Mesendoderm (in vitro differentiated cells): ENCODE data around the gene TEX35.

Experiments used
- DNase-seq: peaks from one replicate; pipeline ENCODE4 v3.0.0; 2013
- H2AK5ac ChIP-seq: 2 replicates; pipeline ENCODE4 v1.6.1; 2013; ENCODE audit warnings: low read length, inconsistent platforms
- H2BK120ac ChIP-seq: 2 replicates; pipeline ENCODE4 v1.6.1; 2013; ENCODE audit warnings: low read depth, mild to moderate bottlenecking, low read length, moderate library complexity, mixed read lengths
- H2BK15ac ChIP-seq: replicated peaks from 2 replicates; pipeline ENCODE4 v1.6.1; 2013; ENCODE audit warnings: low read depth, mild to moderate bottlenecking, moderate library complexity
- H2BK5ac ChIP-seq: 2 replicates; pipeline ENCODE4 v1.6.1; 2013; ENCODE audit warnings: low read length, inconsistent platforms
- H3K18ac ChIP-seq: 2 replicates; pipeline ENCODE4 v1.6.1; 2013; ENCODE audit warnings: mild to moderate bottlenecking, low read length, mixed read lengths
- H3K23ac ChIP-seq: one replicate; pipeline ENCODE4 v1.6.1; 2013; ENCODE audit warnings: low read length
- H3K27ac ChIP-seq: 2 replicates; pipeline ENCODE4 v1.5.1; 2013; ENCODE audit warnings: low read depth, mild to moderate bottlenecking, inconsistent platforms, low read length, moderate library complexity
- H3K27me3 ChIP-seq: 2 replicates; pipeline ENCODE4 v1.6.1; 2013; ENCODE audit warnings: low read length, control low read depth, mild to moderate bottlenecking, inconsistent platforms; ENCODE audit not compliant: insufficient read depth, poor library complexity
- H3K36me3 ChIP-seq: 2 replicates; pipeline ENCODE4 v1.6.1; 2013; ENCODE audit warnings: low read length, inconsistent platforms; ENCODE audit not compliant: control insufficient read depth, insufficient read depth
- H3K4ac ChIP-seq: one replicate; pipeline ENCODE4 v1.6.1; 2013; ENCODE audit warnings: low read depth, mild to moderate bottlenecking, low read length, moderate library complexity
- H3K4me1 ChIP-seq: 2 replicates; pipeline ENCODE4 v1.6.1; 2013; ENCODE audit warnings: low read depth, low read length, inconsistent platforms; ENCODE audit not compliant: control insufficient read depth
- H3K4me2 ChIP-seq: 2 replicates; pipeline ENCODE4 v1.6.1; 2013; ENCODE audit warnings: low read length
- H3K4me3 ChIP-seq: 2 replicates; pipeline ENCODE4 v1.5.1; 2013; ENCODE audit warnings: mild to moderate bottlenecking, low read length
- H3K56ac ChIP-seq: one replicate; pipeline ENCODE4 v1.6.1; 2013; ENCODE audit warnings: low read length
- H3K79me1 ChIP-seq: 2 replicates; pipeline ENCODE4 v1.6.1; 2013; ENCODE audit warnings: low read length, inconsistent platforms
- H3K79me2 ChIP-seq: 2 replicates; pipeline ENCODE4 v1.6.1; 2013; ENCODE audit warnings: mild to moderate bottlenecking, low read length; ENCODE audit not compliant: control insufficient read depth, insufficient read depth
- H3K9ac ChIP-seq: 2 replicates; pipeline ENCODE4 v1.6.1; 2013; ENCODE audit warnings: low read length, inconsistent platforms
- H4K5ac ChIP-seq: one replicate; pipeline ENCODE4 v1.6.1; 2013; ENCODE audit warnings: low read length
- H4K8ac ChIP-seq: one replicate; pipeline ENCODE4 v1.6.1; 2013; ENCODE audit warnings: low read depth, mild to moderate bottlenecking, control low read depth, low read length, moderate library complexity
- WGBS: extraction: QIAGEN DNeasy Blood & Tissue Kit; methylation state at CpG from one replicate; pipeline ENCODE4 v1.1.7; 2013; ENCODE audit warnings: low lambda C conversion rate, missing lambda C conversion rate; ENCODE audit not compliant: insufficient coverage; ENCODE audit errors: extremely low coverage; 5-methylcytosine and 5-hydroxymethylcytosine counted together

TEX35 gene

DNA sequence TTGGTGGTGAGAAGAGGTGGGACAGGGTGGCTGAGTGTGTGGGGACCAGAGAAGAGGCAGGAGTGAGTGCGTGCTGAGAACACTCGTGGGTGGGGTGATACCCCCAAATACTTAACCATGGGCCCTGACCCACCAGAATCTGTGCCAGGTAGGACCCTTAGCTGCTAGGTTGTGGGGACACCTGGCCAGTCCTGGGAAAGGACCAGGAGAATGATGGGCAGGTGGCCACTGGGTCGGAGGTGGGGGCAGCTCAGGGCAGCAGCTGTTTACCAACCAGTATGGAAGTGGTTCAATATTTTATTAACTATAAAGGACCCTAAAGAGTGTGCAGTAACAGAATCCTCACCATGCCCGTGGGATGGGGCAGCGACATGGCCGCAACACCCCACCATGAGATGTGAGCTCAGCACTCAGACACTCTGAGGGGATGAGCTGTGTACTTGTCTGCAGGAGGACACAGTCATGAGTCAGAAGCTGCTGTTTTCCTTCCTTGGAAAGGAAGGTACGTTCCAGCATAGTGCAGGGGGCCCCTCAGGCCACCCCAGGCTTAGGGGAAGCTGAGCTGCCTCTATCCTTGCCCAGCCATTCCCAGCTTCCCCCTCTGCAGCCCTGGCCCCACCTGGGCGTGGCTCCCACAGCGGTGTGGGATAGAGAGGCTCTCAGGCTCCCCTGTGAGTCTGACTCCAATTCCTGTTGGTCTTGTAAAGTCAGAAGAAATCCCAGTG lies 25.4 kb downstream of the TEX35 start:
- no peaks in the 10 kb centered on the region for H3K36me3 ChIP-seq
- no peak overlapping the region for H3K27ac ChIP-seq
- no peak overlapping the region for H3K9ac ChIP-seq
- H3K18ac ChIP-seq: no peak overlapping the region
- WGBS: no CpG with 5 or more reads among the region's 9 CpGs
- no peak overlapping the region for H2AK5ac ChIP-seq
- H4K8ac ChIP-seq: no peak overlapping the region
- H3K79me2 ChIP-seq: no peaks in the 10 kb centered on the region
- H3K4me3 ChIP-seq: no peak overlapping the region
- no peak overlapping the region for H3K56ac ChIP-seq
- H2BK15ac ChIP-seq: no peak overlapping the region
- H3K79me1 ChIP-seq: no peaks in the 10 kb centered on the region
- H3K4me2 ChIP-seq: no peak overlapping the region
- no peak overlapping the region for H2BK120ac ChIP-seq
- H4K5ac ChIP-seq: no peak overlapping the region
- H3K23ac ChIP-seq: no peak overlapping the region
- peaks cover 4% of the 10 kb centered on the region for H3K4me1 ChIP-seq
- H2BK5ac ChIP-seq: no peak overlapping the region
- no peaks in the 10 kb centered on the region for H3K27me3 ChIP-seq
- no peak for DNase-seq
- H3K4ac ChIP-seq: no peak overlapping the region

DNA sequence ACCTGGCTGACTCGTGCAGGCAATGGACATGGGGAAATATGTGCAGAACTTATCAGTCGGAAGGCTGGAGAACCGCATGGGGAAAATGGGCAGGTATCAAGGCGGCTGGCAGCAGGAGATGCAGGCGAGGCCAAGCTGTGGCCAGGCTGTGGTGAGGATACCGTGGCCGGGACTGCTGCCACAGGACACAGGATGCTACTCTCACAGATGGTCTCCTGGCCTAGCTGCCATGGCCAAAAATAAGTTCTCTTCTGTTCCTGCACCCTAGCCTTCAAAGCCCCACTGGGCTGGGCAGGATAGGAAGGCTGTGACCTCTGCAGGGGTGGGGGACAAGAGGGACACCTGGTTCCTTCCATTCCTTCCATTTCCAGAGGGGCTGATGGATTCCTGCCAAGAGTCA lies 26.4 kb downstream of the TEX35 start:
- Histone ChIP-seq H3K79me1 (no peaks in the 10 kb centered on the region), H3K4me1 (peaks cover 5% of the 10 kb centered on the region), H4K8ac (no peak overlapping the region), H3K79me2 (no peaks in the 10 kb centered on the region), H3K4ac (no peak overlapping the region), H4K5ac (no peak overlapping the region), H3K56ac (no peak overlapping the region), H3K4me2 (no peak overlapping the region), H3K23ac (no peak overlapping the region), H2AK5ac (no peak overlapping the region), H3K27ac (no peak overlapping the region), H3K36me3 (no peaks in the 10 kb centered on the region), H2BK15ac (no peak overlapping the region), H3K18ac (no peak overlapping the region), H3K9ac (no peak overlapping the region), H3K27me3 (no peaks in the 10 kb centered on the region), H2BK120ac (no peak overlapping the region), H3K4me3 (no peak overlapping the region), H2BK5ac (no peak overlapping the region)
- DNase-seq: no peak
- WGBS: no CpG with 5 or more reads among the region's 7 CpGs

DNA sequence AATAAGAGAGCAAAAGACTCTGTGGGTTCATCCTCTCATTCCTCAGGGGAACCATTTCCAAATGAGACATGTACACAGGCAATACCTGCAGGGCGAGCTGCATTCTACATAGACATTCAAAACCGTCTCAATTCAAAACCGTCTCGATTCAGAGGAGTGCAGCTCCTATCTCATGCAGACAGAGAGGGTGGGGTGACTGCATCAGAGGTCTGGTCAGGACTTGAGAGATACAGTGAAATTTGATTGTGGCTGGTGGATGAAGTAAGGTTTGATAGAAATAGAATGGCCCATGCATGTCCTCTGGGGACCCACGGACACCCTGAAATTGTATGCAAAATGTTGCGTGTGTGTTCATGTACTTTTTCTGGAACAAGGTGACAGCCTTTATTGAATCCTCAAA lies 27.3 kb downstream of the TEX35 start:
- Histone ChIP-seq H3K79me1 (no peaks in the 10 kb centered on the region), H3K9ac (no peak overlapping the region), H3K79me2 (no peaks in the 10 kb centered on the region), H3K56ac (no peak overlapping the region), H3K4me1 (peaks cover 5% of the 10 kb centered on the region), H3K18ac (no peak overlapping the region), H3K27ac (no peak overlapping the region), H3K36me3 (no peaks in the 10 kb centered on the region), H3K4me3 (no peak overlapping the region), H3K27me3 (no peaks in the 10 kb centered on the region), H3K23ac (no peak overlapping the region), H3K4me2 (no peak overlapping the region), H2BK15ac (no peak overlapping the region), H2BK120ac (no peak overlapping the region), H2BK5ac (no peak overlapping the region), H3K4ac (no peak overlapping the region), H4K5ac (no peak overlapping the region), H4K8ac (no peak overlapping the region), H2AK5ac (no peak overlapping the region)
- DNase-seq: no peak
- WGBS: no CpG with 5 or more reads among the region's 6 CpGs

GRCh38 chr1:178540646-178541045 lies 27.7 kb downstream of the TEX35 start:
- no CpG with 5 or more reads among the region's 7 CpGs for WGBS
- H2BK15ac ChIP-seq: no peak overlapping the region
- no peak overlapping the region for H2AK5ac ChIP-seq
- no peaks in the 10 kb centered on the region for H3K27me3 ChIP-seq
- no peak overlapping the region for H3K56ac ChIP-seq
- no peak overlapping the region for H3K18ac ChIP-seq
- no peak overlapping the region for H2BK120ac ChIP-seq
- no peaks in the 10 kb centered on the region for H3K79me2 ChIP-seq
- DNase-seq: no peak
- H3K9ac ChIP-seq: no peak overlapping the region
- H3K27ac ChIP-seq: no peak overlapping the region
- no peaks in the 10 kb centered on the region for H3K79me1 ChIP-seq
- no peak overlapping the region for H3K4me2 ChIP-seq
- peaks cover under 1% of the 10 kb centered on the region for H3K36me3 ChIP-seq
- H4K5ac ChIP-seq: no peak overlapping the region
- peaks cover 5% of the 10 kb centered on the region for H3K4me1 ChIP-seq
- no peak overlapping the region for H3K4me3 ChIP-seq
- no peak overlapping the region for H3K4ac ChIP-seq
- H2BK5ac ChIP-seq: no peak overlapping the region
- no peak overlapping the region for H3K23ac ChIP-seq
- H4K8ac ChIP-seq: no peak overlapping the region

GRCh38 chr1:178541379-178541778 lies 28.5 kb downstream of the TEX35 start:
- Histone ChIP-seq H3K4me1 (peaks cover 5% of the 10 kb centered on the region), H2AK5ac (no peak overlapping the region), H3K27me3 (no peaks in the 10 kb centered on the region), H4K8ac (no peak overlapping the region), H2BK120ac (no peak overlapping the region), H3K79me1 (no peaks in the 10 kb centered on the region), H3K56ac (peak overlapping the region; percentile 96), H3K27ac (no peak overlapping the region), H3K79me2 (no peaks in the 10 kb centered on the region), H2BK15ac (no peak overlapping the region), H3K36me3 (peaks cover 1% of the 10 kb centered on the region), H2BK5ac (no peak overlapping the region), H3K4ac (no peak overlapping the region), H3K4me2 (peak overlapping the region; percentile 95), H3K23ac (no peak overlapping the region), H3K9ac (peak overlapping the region; percentile 88), H4K5ac (no peak overlapping the region), H3K4me3 (no peak overlapping the region), H3K18ac (no peak overlapping the region)
- DNase-seq: no peak
- no CpG with 5 or more reads among the region's 5 CpGs for WGBS
